ENCODE results near the gene FCN1. TPM values are rescaled to one million over a fixed set of nuclear protein-coding genes. Genes with fewer than 3 reads are reported as not detected.

The FCN1 gene
- total RNA-seq, 6 experiments from 2014 or later, result 0.68 to 5.3 (median 1.7) TPM

GRCh38 chr9:134935701-134936345, 18.1 kb upstream of the FCN1 start:
- no peaks in the 10 kb centered on the region for H3K9me3 ChIP-seq
- DNase-seq (peak in 1 of 3 donors; percentile 40), ATAC-seq (no peak)
- H3K4me3 ChIP-seq, result no peak overlapping the region
- no peaks in the 10 kb centered on the region for H3K27me3 ChIP-seq
- H3K4me1 ChIP-seq, result no peaks in the 10 kb centered on the region
- WGBS (ENCODE audit: insufficient coverage, low coverage, low lambda C conversion rate, missing lambda C conversion rate), result 80% methylated on average over 22 of the region's 27 CpGs
- no peak overlapping the region for H3K27ac ChIP-seq
- TF ChIP-seq POLR2A (IDR thresholded peaks at IDR 0.05) (no peak), CTCF (IDR thresholded peaks at IDR 0.05) (no peak)
- H3K36me3 ChIP-seq, result no peaks in the 10 kb centered on the region
- intact Hi-C loops (cut with DNase I), result no loop called here

GRCh38 chr9:134935056-134935640, 17.4 kb upstream of the FCN1 start:
- intact Hi-C loops (cut with DNase I), result no loop called here
- Histone ChIP-seq H3K9me3 (no peaks in the 10 kb centered on the region), H3K36me3 (no peaks in the 10 kb centered on the region), H3K4me3 (no peak overlapping the region), H3K27me3 (no peaks in the 10 kb centered on the region), H3K4me1 (no peaks in the 10 kb centered on the region), H3K27ac (no peak overlapping the region)
- 22% methylated on average over 11 of the region's 17 CpGs for WGBS (ENCODE audit: insufficient coverage, low coverage, low lambda C conversion rate, missing lambda C conversion rate)
- TF ChIP-seq CTCF (IDR thresholded peaks at IDR 0.05) (no peak), POLR2A (IDR thresholded peaks at IDR 0.05) (no peak)
- ATAC-seq (no peak), DNase-seq (no peak)

- intact Hi-C loops (cut with DNase I), result no loop called here
- TF ChIP-seq CTCF (IDR thresholded peaks at IDR 0.05) (no peak), POLR2A (IDR thresholded peaks at IDR 0.05) (no peak)
- WGBS (ENCODE audit: insufficient coverage, low coverage, low lambda C conversion rate, missing lambda C conversion rate), result 58% methylated on average over 3 of the region's 10 CpGs
- no peaks in the 10 kb centered on the region for H3K9me3 ChIP-seq
- H3K36me3 ChIP-seq, result no peaks in the 10 kb centered on the region
- H3K27me3 ChIP-seq, result no peaks in the 10 kb centered on the region
- ATAC-seq, result no peak
- no peaks in the 10 kb centered on the region for H3K4me1 ChIP-seq
- H3K27ac ChIP-seq, result no peak overlapping the region
- no peak overlapping the region for H3K4me3 ChIP-seq
- no peak for DNase-seq
These were observed 15.5 kb upstream of the FCN1 start for GRCh38 chr9:134933076-134933659.

GRCh38 chr9:134932606-134933005, 14.9 kb upstream of the FCN1 start:
- no peaks in the 10 kb centered on the region for H3K9me3 ChIP-seq
- no peaks in the 10 kb centered on the region for H3K36me3 ChIP-seq
- DNase-seq (no peak), ATAC-seq (no peak)
- intact Hi-C loops (cut with DNase I), result no loop called here
- H3K27me3 ChIP-seq, result no peaks in the 10 kb centered on the region
- TF ChIP-seq CTCF (IDR thresholded peaks at IDR 0.05) (no peak), POLR2A (IDR thresholded peaks at IDR 0.05) (no peak)
- H3K4me1 ChIP-seq, result no peaks in the 10 kb centered on the region
- WGBS (ENCODE audit: insufficient coverage, low coverage, low lambda C conversion rate, missing lambda C conversion rate), result 58% methylated on average over 5 of the region's 5 CpGs
- no peak overlapping the region for H3K27ac ChIP-seq
- H3K4me3 ChIP-seq, result no peak overlapping the region

Data from right lobe of liver (tissue), 6 donors.